K562 (cell line): ENCODE results near the gene NAPEPLD. TPM values are rescaled to one million over a fixed set of nuclear protein-coding genes. Genes with fewer than 3 reads are reported as not detected.

Source experiments
- CBX5 ChIP-seq: IDR thresholded peaks from 2 replicates; pipeline ENCODE4 v1.6.1; 2014; ENCODE audit warnings: low read depth, borderline replicate concordance
- FUS ChIP-seq: fragments of 200-400 bp; formaldehyde crosslinking; optimal IDR thresholded peaks from 2 replicates; pipeline ENCODE3; 2017; ENCODE audit warnings: low read depth, low read length
- HIVEP1 ChIP-seq: fragments of 250-450 bp; sonication (Bioruptor Pico); IDR thresholded peaks from 2 replicates; pipeline ENCODE4 v1.4.0; 2020; ENCODE audit warnings: mild to moderate bottlenecking
- MEIS2 ChIP-seq: fragments of 450-650 bp; IDR thresholded peaks from 2 replicates; pipeline ENCODE4 v1.6.1; 2014; ENCODE audit warnings: mild to moderate bottlenecking; ENCODE audit not compliant: partially characterized antibody
- SMARCA4 ChIP-seq: fragments of 450-650 bp; IDR thresholded peaks from 2 replicates; pipeline ENCODE4 v1.6.1; 2016
- SRSF7 ChIP-seq: fragments of 200-400 bp; formaldehyde crosslinking; optimal IDR thresholded peaks from 2 replicates; pipeline ENCODE3; 2017; ENCODE audit warnings: mild to moderate bottlenecking, low read depth, low read length
- TAL1 ChIP-seq: fragments of 450-650 bp; IDR thresholded peaks from 2 replicates; pipeline ENCODE4 v1.6.1; 2016; ENCODE audit warnings: mild to moderate bottlenecking
- ZNF778 ChIP-seq: fragments of 450-650 bp; formaldehyde crosslinking; IDR thresholded peaks from 2 replicates; pipeline ENCODE4 v1.4.0; 2020; ENCODE audit warnings: mild to moderate bottlenecking, moderate library complexity
- polyA plus RNA-seq, 8 experiments: library from polyadenylated mRNA; depleted of rRNA in 4 of 8; stranded (reverse) in 5 of 8; unstranded in 3 of 8; fragments of >200 nt; fragmentation: Nextera tagmentation in 2 of 8; fragmentation: Illumina TruSeq in 1 of 8; extraction: Ambion mirVana in 2 of 8; extraction: Trizol in 1 of 8; gene quantifications; 2 replicates each; pipeline versions ENCODE4 v1.2.1 to v1.2.3, GENCODE V29; 2011 to 2014; ENCODE audit warnings: inconsistent platforms in 1 of 8, missing spikeins in 1 of 8
- total RNA-seq, 7 experiments: library from RNA; depleted of rRNA in 6 of 7; stranded (reverse); fragments of >200 nt in 6 of 7; fragmentation: Illumina TruSeq in 2 of 7; extraction: Trizol in 2 of 7; gene quantifications; 2 replicates each; pipeline versions ENCODE4 v1.2.1 to v1.2.3, GENCODE V29; 2011 to 2021; ENCODE audit warnings: low replicate concordance in 1 of 7
- TF ChIP-seq, protein P1 (sequence below): fragments of 200-800 bp; sonication (Bioruptor generic); IDR thresholded peaks from 2 replicates; pipeline ENCODE4 v1.6.1; 2017; ENCODE audit warnings: missing genetic modification characterization, missing compliant biosample characterization
- TF ChIP-seq, protein P2 (sequence below): sonication (generic); IDR thresholded peaks from 2 replicates; pipeline ENCODE4 v1.6.1; 2016
- TF ChIP-seq, protein P3 (sequence below): fragments of 450-650 bp; IDR thresholded peaks from 2 replicates; pipeline ENCODE4 v1.6.1; 2016

The NAPEPLD gene
- total and polyA plus RNA-seq, 9 of the 15 experiments (the other 6 are each of a cell fraction or from before 2014, with no cell fraction given): 3.2 to 11.0 (median 7.5) TPM

DNA sequence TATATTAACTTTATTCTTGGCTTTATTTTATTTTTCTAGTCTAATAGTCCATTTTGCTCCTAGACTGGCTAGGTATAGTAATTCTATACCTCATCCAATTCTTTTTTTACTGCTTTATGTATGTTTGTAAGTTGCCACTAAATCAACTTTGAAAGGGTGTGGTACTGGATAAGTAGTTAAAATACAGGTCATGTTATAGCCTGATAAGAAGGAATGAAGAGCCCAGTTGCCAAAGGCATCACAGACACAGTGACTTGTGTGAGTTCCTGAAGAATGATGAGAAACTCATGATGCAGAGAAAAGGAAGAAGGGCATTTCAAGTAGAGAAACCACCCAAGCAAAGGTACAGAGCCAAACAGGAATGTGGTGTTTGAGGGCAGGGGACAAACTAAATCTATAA, 27.3 kb downstream of the NAPEPLD start (continued):
- TF ChIP-seq FUS: no peak
- peak; percentile 84 for TF ChIP-seq SMARCA4
- TF ChIP-seq SRSF7: no peak
- TF ChIP-seq ZNF778 (CRISPR knock-in tag): no peak
- TF ChIP-seq, protein P1, sequence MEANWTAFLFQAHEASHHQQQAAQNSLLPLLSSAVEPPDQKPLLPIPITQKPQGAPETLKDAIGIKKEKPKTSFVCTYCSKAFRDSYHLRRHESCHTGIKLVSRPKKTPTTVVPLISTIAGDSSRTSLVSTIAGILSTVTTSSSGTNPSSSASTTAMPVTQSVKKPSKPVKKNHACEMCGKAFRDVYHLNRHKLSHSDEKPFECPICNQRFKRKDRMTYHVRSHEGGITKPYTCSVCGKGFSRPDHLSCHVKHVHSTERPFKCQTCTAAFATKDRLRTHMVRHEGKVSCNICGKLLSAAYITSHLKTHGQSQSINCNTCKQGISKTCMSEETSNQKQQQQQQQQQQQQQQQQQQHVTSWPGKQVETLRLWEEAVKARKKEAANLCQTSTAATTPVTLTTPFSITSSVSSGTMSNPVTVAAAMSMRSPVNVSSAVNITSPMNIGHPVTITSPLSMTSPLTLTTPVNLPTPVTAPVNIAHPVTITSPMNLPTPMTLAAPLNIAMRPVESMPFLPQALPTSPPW (CRISPR knock-in tag): no peak
- TF ChIP-seq HIVEP1 (CRISPR knock-in tag): no peak
- TF ChIP-seq TAL1: peak; percentile 89
- peak; percentile 94 for TF ChIP-seq MEIS2
- TF ChIP-seq, protein P2, sequence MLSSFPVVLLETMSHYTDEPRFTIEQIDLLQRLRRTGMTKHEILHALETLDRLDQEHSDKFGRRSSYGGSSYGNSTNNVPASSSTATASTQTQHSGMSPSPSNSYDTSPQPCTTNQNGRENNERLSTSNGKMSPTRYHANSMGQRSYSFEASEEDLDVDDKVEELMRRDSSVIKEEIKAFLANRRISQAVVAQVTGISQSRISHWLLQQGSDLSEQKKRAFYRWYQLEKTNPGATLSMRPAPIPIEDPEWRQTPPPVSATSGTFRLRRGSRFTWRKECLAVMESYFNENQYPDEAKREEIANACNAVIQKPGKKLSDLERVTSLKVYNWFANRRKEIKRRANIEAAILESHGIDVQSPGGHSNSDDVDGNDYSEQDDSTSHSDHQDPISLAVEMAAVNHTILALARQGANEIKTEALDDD: peak; percentile 48; the same call in 1 of the 2 replicates
- no peak for TF ChIP-seq CBX5
- TF ChIP-seq, protein P3, sequence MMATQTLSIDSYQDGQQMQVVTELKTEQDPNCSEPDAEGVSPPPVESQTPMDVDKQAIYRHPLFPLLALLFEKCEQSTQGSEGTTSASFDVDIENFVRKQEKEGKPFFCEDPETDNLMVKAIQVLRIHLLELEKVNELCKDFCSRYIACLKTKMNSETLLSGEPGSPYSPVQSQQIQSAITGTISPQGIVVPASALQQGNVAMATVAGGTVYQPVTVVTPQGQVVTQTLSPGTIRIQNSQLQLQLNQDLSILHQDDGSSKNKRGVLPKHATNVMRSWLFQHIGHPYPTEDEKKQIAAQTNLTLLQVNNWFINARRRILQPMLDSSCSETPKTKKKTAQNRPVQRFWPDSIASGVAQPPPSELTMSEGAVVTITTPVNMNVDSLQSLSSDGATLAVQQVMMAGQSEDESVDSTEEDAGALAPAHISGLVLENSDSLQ: peak; percentile 81
